Neural progenitor cell (in vitro differentiated cells): Measurements from ENCODE around the gene ZBP1. TPM values are rescaled to one million over a fixed set of nuclear protein-coding genes. Genes with fewer than 3 reads are reported as not detected.
A peak's percentile ranks its signal among the peaks of the same experiment; 100 is the strongest.

Experiments used
- DNase-seq: peaks from one replicate; pipeline ENCODE4 v3.0.0-alpha.2; 2016; ENCODE audit warnings: low spot score
- H2AFZ ChIP-seq: fragments of 200-600 bp; sonication (generic); replicated peaks from 2 replicates; pipeline ENCODE4 v1.6.1; 2016; ENCODE audit warnings: antibody characterized with exemption
- H3F3A ChIP-seq: fragments of 200-600 bp; sonication (generic); 2 replicates; pipeline ENCODE4 v1.6.1; 2016; ENCODE audit warnings: antibody characterized with exemption, low read depth
- H3K27ac ChIP-seq: fragments of 200-600 bp; sonication (generic); 2 replicates; pipeline ENCODE4 v1.5.1; 2016; ENCODE audit warnings: mild to moderate bottlenecking
- H3K27me3 ChIP-seq: fragments of 200-600 bp; sonication (generic); 2 replicates; pipeline ENCODE4 v1.6.1; 2016; ENCODE audit warnings: mild to moderate bottlenecking, moderate library complexity
- H3K36me3 ChIP-seq: fragments of 200-600 bp; sonication (generic); 2 replicates; pipeline ENCODE4 v1.5.1; 2016
- H3K4me1 ChIP-seq: fragments of 200-600 bp; sonication (generic); 2 replicates; pipeline ENCODE4 v1.6.1; 2016; ENCODE audit warnings: mixed run types
- H3K4me2 ChIP-seq: fragments of 200-600 bp; sonication (generic); 2 replicates; pipeline ENCODE4 v1.6.1; 2016
- H3K4me3 ChIP-seq: fragments of 200-600 bp; sonication (generic); 2 replicates; pipeline ENCODE4 v1.5.1; 2016
- H3K79me2 ChIP-seq: fragments of 200-600 bp; sonication (generic); 2 replicates; pipeline ENCODE4 v1.6.1; 2016; ENCODE audit warnings: low read depth
- H3K9ac ChIP-seq: fragments of 200-600 bp; sonication (generic); 2 replicates; pipeline ENCODE4 v1.6.1; 2016
- H3K9me3 ChIP-seq: fragments of 200-600 bp; sonication (generic); 2 replicates; pipeline ENCODE4 v1.5.1; 2016; ENCODE audit warnings: low read depth
- H4K20me1 ChIP-seq: fragments of 200-600 bp; sonication (generic); 2 replicates; pipeline ENCODE4 v1.6.1; 2016; ENCODE audit warnings: low read depth
- H3K27ac Mint-ChIP-seq: 3 replicates; pipeline ENCODE4 v1.8.0; 2021; ENCODE audit warnings: mixed read lengths
- H3K27me3 Mint-ChIP-seq: 2 replicates; pipeline ENCODE4 v1.8.0; 2022; ENCODE audit warnings: low read depth, mild to moderate bottlenecking, inconsistent platforms, moderate library complexity, mixed read lengths; ENCODE audit not compliant: insufficient read depth
- H3K36me3 Mint-ChIP-seq: 3 replicates; pipeline ENCODE4 v1.8.0; 2021; ENCODE audit warnings: mixed read lengths
- H3K4me1 Mint-ChIP-seq: 3 replicates; pipeline ENCODE4 v1.8.0; 2021; ENCODE audit warnings: mixed read lengths
- H3K4me3 Mint-ChIP-seq: 3 replicates; pipeline ENCODE4 v1.8.0; 2021; ENCODE audit warnings: mild to moderate bottlenecking, moderate library complexity, mixed read lengths
- H3K9me3 Mint-ChIP-seq: 3 replicates; pipeline ENCODE4 v1.8.0; 2020; ENCODE audit warnings: mixed read lengths
- CTCF ChIP-seq: fragments of 200-600 bp; sonication (generic); IDR thresholded peaks from 2 replicates; pipeline ENCODE4 v1.5.1; 2017; ENCODE audit warnings: antibody characterized with exemption, mild to moderate bottlenecking
- EZH2 ChIP-seq: fragments of 200-600 bp; sonication (generic); IDR thresholded peaks from 2 replicates; pipeline ENCODE4 v1.6.1; 2017; ENCODE audit warnings: antibody characterized with exemption, mild to moderate bottlenecking, moderate library complexity
- EZH2phosphoT487 ChIP-seq: fragments of 200-600 bp; sonication (generic); IDR thresholded peaks from 2 replicates; pipeline ENCODE4 v1.6.1; 2017; ENCODE audit warnings: antibody characterized with exemption
- total RNA-seq: library from RNA; depleted of rRNA; stranded (reverse); fragments of >200 nt; gene quantifications from 2 replicates; pipeline ENCODE4 v1.2.3, GENCODE V29; 2015; ENCODE audit warnings: low replicate concordance

Gene ZBP1
- total RNA-seq, 1 donor from 2014 or later: not detected

GRCh38 chr20:57655809-57656155, 35.6 kb upstream of the ZBP1 start:
- Mint-ChIP-seq H3K27ac (peak overlapping the region; percentile 37), H3K36me3 (no peaks in the 10 kb centered on the region), H3K27me3 (peaks cover 12% of the 10 kb centered on the region), H3K4me1 (peaks cover 5% of the 10 kb centered on the region), H3K4me3 (no peak overlapping the region), H3K9me3 (no peaks in the 10 kb centered on the region)
- Histone ChIP-seq H3K9ac (no peak overlapping the region), H3F3A (no peaks in the 10 kb centered on the region), H3K27me3 (no peaks in the 10 kb centered on the region), H3K4me1 (no peaks in the 10 kb centered on the region), H3K27ac (no peak overlapping the region), H2AFZ (no peak overlapping the region), H3K79me2 (no peaks in the 10 kb centered on the region), H3K4me2 (no peak overlapping the region), H3K4me3 (no peak overlapping the region), H3K36me3 (no peaks in the 10 kb centered on the region), H3K9me3 (no peaks in the 10 kb centered on the region), H4K20me1 (no peaks in the 10 kb centered on the region)
- no peak for TF ChIP-seq CTCF
- TF ChIP-seq EZH2: no peak
- no peak for TF ChIP-seq EZH2phosphoT487
- DNase-seq: no peak

GRCh38 chr20:57654998-57655808, 35.0 kb upstream of the ZBP1 start:
- H3K4me3 ChIP-seq: no peak overlapping the region
- Mint-ChIP-seq H3K9me3 (no peaks in the 10 kb centered on the region), H3K27me3 (peaks cover 12% of the 10 kb centered on the region), H3K36me3 (peaks cover 2% of the 10 kb centered on the region), H3K4me1 (peaks cover 5% of the 10 kb centered on the region), H3K27ac (no peak overlapping the region), H3K4me3 (no peak overlapping the region)
- no peak overlapping the region for H2AFZ ChIP-seq
- no peak for DNase-seq
- H3K27ac ChIP-seq: no peak overlapping the region
- TF ChIP-seq EZH2phosphoT487: no peak
- peak; percentile 6 for TF ChIP-seq CTCF
- no peak overlapping the region for H3K9ac ChIP-seq
- no peaks in the 10 kb centered on the region for H4K20me1 ChIP-seq
- H3K9me3 ChIP-seq: no peaks in the 10 kb centered on the region
- no peaks in the 10 kb centered on the region for H3K4me1 ChIP-seq
- no peaks in the 10 kb centered on the region for H3K36me3 ChIP-seq
- no peak overlapping the region for H3K4me2 ChIP-seq
- no peaks in the 10 kb centered on the region for H3F3A ChIP-seq
- no peaks in the 10 kb centered on the region for H3K27me3 ChIP-seq
- no peaks in the 10 kb centered on the region for H3K79me2 ChIP-seq

GRCh38 chr20:57654363-57654997, 34.3 kb upstream of the ZBP1 start:
- TF ChIP-seq EZH2 (no peak), EZH2phosphoT487 (no peak), CTCF (peak; percentile 90)
- Histone ChIP-seq H3K79me2 (no peaks in the 10 kb centered on the region), H3K4me3 (no peak overlapping the region), H2AFZ (peak overlapping the region; percentile 56), H3K4me1 (no peaks in the 10 kb centered on the region), H3K4me2 (no peak overlapping the region), H3K9me3 (no peaks in the 10 kb centered on the region), H3K27me3 (no peaks in the 10 kb centered on the region), H3F3A (no peaks in the 10 kb centered on the region), H3K9ac (no peak overlapping the region), H3K27ac (no peak overlapping the region), H3K36me3 (no peaks in the 10 kb centered on the region), H4K20me1 (no peaks in the 10 kb centered on the region)
- Mint-ChIP-seq H3K27ac (no peak overlapping the region), H3K4me3 (no peak overlapping the region), H3K4me1 (peaks cover 5% of the 10 kb centered on the region), H3K36me3 (peaks cover 3% of the 10 kb centered on the region), H3K9me3 (no peaks in the 10 kb centered on the region), H3K27me3 (peaks cover 10% of the 10 kb centered on the region)
- peak; percentile 79 for DNase-seq
